ENCODE results near the gene ZNF816.

DNA sequence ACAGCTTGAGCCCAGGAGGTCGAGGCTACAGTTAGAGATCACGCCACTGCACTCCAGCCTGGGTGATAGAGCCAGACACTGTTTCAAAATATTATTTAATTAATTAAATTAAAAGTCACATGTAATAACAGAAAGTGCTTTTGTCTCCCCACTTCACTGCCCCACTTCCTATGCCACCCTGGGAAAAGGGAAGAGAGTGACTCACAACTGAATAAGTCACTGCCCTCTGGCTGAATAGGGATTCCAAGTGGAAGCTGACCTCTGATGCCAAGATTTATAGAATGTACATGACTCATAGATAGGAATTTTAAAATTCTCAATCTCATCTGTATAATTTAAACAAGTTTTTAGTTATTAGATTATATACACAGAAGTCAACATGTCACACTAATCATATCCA lies 28.8 kb upstream of the ZNF816 start:
- no peak for TF ChIP-seq POLR2A (IDR thresholded peaks at IDR 0.05)
- TF ChIP-seq, protein P1, sequence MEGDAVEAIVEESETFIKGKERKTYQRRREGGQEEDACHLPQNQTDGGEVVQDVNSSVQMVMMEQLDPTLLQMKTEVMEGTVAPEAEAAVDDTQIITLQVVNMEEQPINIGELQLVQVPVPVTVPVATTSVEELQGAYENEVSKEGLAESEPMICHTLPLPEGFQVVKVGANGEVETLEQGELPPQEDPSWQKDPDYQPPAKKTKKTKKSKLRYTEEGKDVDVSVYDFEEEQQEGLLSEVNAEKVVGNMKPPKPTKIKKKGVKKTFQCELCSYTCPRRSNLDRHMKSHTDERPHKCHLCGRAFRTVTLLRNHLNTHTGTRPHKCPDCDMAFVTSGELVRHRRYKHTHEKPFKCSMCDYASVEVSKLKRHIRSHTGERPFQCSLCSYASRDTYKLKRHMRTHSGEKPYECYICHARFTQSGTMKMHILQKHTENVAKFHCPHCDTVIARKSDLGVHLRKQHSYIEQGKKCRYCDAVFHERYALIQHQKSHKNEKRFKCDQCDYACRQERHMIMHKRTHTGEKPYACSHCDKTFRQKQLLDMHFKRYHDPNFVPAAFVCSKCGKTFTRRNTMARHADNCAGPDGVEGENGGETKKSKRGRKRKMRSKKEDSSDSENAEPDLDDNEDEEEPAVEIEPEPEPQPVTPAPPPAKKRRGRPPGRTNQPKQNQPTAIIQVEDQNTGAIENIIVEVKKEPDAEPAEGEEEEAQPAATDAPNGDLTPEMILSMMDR (IDR thresholded peaks at IDR 0.05), result no peak
